NCI-H82 (cell line): ENCODE measurements around the gene ABI2.
"Not testable (repeated sequence)": the region's sequence is repeated elsewhere in the genome, so short reads cannot be mapped to it uniquely, and the experiment has no call there.

Experiments
- DNase-seq: peaks from one replicate; lab custom pipeline; 2025; lab: John Stamatoyannopoulos, UW

The ABI2 gene

GRCh38 chr2:203327901-203328759, at the start of gene ABI2:
Gene ABI2, plus strand, starts transcription at chr2:203328394. Its CDS starts 121 bp downstream, at chr2:203328515.
- peak; percentile 97 for DNase-seq

- DNase-seq, result no peak
Observed at GRCh38 chr2:203279288-203279687, 48.9 kb upstream of the ABI2 start.

GRCh38 chr2:203280428-203281064, 47.6 kb upstream of the ABI2 start:
- no peak for DNase-seq

GRCh38 chr2:203282101-203282500, 46.1 kb upstream of the ABI2 start:
- DNase-seq, result no peak

- no peak for DNase-seq
Observed at GRCh38 chr2:203286532-203286931, 41.7 kb upstream of the ABI2 start.

GRCh38 chr2:203301667-203302066, 26.5 kb upstream of the ABI2 start:
- no peak for DNase-seq

GRCh38 chr2:203302586-203302985, 25.6 kb upstream of the ABI2 start:
- DNase-seq, result not testable (repeated sequence)

GRCh38 chr2:203310688-203311436, 17.3 kb upstream of the ABI2 start:
- DNase-seq, result no peak

GRCh38 chr2:203326356-203326755, 1.8 kb upstream of the ABI2 start:
- no peak for DNase-seq

- DNase-seq, result peak; percentile 78
Observed at GRCh38 chr2:203327582-203327900, 653 bp upstream of the ABI2 start.

- DNase-seq, result peak; percentile 60
Observed at GRCh38 chr2:203328760-203329540, 756 bp downstream of the ABI2 start.

GRCh38 chr2:203330434-203330833, 2.2 kb downstream of the ABI2 start:
- DNase-seq, result peak; percentile 31

GRCh38 chr2:203338322-203338721, 10.1 kb downstream of the ABI2 start:
- DNase-seq, result peak; percentile 74

- DNase-seq, result no peak
Observed at GRCh38 chr2:203340791-203341487, 12.7 kb downstream of the ABI2 start.

GRCh38 chr2:203341741-203342310, 13.6 kb downstream of the ABI2 start:
- no peak for DNase-seq

GRCh38 chr2:203342374-203342773, 14.2 kb downstream of the ABI2 start:
- DNase-seq, result not testable (repeated sequence)

- no peak for DNase-seq
Observed at GRCh38 chr2:203344667-203345066, 16.5 kb downstream of the ABI2 start.

GRCh38 chr2:203346612-203347011, 18.4 kb downstream of the ABI2 start:
- DNase-seq, result no peak

- peak; percentile 13 for DNase-seq
Observed at GRCh38 chr2:203347375-203347774, 19.2 kb downstream of the ABI2 start.

GRCh38 chr2:203352604-203353255, 24.5 kb downstream of the ABI2 start:
- DNase-seq, result no peak
